Activated CD4-positive, CD25-positive, alpha-beta regulatory T cell treated with anti-CD3 and anti-CD28 coated beads, Interleukin-2, amount 50 U/mL, for 72 hours (primary cell): ENCODE results near the gene SIRT6.
"Not testable (repeated sequence)": the region's sequence is repeated elsewhere in the genome, so short reads cannot be mapped to it uniquely, and the experiment has no call there.

ENCODE experiments used
- DNase-seq: peaks from one replicate; pipeline ENCODE4 v3.0.0; 2021

Gene SIRT6

DNA sequence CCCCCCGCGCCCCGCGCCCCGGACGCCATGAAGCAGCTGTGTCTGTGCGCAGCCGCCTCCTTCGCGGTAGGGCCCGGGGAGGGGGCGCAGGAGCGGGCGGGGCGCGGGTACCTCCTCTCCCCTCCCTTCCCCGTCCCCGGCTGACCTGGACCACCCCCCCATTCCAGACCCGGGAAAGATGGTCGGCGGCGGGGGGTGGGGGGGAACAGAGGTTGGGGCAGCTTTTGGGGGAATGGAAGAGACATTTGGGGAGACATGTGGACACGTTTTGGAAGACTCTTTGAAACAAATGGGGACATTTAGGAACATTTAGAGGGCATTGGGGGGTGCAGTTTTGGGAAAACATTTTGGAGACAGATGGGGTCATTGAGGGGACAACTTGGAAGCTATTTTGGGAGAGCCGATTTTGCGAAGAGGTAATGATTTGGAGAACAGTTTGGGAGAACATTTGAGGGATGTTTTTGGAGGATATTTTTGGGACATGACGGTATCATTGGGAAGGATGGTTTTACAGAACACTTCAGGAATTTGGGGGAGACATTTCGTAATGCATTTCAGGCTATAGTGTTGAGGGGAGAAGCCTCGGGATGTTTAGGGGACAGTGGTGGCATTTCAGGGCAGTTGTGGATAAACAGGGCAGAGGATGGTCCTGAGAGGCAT, 16.2 kb upstream of the SIRT6 start:
- no peak for DNase-seq

DNA sequence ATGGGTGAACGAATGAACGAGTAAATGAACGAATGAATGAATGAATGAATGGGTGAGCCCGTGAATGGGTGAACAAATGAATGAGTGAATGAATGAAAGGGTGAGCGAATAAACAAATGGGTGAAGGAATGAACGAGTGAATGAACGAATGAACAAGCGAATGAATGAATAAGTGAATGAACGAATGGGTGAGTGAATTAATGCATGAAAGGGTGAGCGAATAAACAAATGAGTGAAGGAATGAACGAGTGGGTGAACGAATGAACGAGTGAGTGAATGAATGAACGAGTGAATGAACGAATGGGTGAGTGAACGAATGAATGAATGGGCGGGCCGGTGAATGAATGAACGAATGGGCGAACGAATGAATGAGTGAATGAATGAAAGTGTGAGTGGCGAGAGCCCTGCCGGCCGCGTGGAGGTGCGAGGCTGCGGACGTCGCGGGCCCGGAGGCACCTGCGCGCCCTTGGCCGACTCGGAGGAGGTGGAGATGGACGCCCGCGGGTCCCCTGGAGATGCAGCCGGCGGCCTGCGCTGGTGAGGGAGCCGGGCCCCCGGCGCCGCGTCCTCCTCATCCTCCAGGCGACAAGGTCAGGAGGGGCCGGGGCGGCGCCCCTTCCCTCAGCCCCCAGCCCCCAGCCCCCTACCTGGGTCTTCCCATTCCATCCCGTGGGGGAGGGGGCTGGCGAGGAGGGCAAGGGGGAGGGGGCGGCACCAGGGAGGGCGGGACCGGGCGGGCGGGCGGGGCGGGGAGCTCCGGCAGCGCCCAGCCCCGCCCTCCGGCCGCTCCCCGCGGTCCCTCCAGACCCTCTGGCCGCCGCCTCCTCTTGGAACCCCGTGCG, 15.5 kb upstream of the SIRT6 start:
- no peak for DNase-seq

- DNase-seq = no peak
These were observed 14.9 kb upstream of the SIRT6 start for GRCh38 chr19:4197228-4197624.

GRCh38 chr19:4196587-4197148, 14.3 kb upstream of the SIRT6 start:
- DNase-seq = no peak

DNA sequence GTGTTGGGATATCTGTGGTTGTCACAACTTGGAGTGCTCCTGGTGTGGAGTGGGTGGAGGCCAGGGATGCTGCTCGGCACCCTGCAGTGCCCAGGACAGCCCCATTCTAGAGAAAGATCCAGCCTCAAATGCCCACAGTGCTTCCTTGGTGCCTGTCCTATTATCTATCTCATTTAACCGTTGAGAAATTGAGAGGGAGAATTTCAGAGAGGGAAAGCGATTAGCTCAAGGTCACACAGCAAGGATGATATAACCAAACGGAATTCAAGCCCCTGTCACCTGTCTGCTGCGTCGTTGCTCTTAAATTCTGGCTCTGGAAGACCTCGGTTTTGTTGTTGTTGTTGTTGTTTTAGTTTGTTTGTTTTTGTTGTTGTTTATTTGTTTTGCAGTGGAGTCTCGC, 13.6 kb upstream of the SIRT6 start:
- no peak for DNase-seq

DNA sequence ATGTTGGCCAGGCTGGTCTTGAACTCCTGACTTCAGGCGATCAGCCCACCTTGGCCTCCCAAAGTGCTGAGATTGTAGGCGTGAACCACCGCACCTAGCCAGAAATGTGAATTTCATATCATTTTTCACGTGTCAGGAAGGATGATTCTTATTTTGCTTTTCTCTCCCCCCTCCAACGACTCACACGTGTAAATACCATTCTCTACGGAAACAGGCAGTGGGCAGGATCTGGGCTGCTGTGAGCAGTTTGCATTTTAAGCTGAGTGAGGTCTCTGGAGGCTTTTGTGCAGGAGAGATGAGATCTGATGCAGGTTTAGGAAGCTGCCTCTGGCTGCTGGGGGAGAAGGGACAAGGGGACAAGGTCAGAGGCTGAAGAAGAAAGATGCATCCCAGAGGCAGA, 12.0 kb upstream of the SIRT6 start:
- DNase-seq = no peak

- not testable (repeated sequence) for DNase-seq
These were observed 10.2 kb upstream of the SIRT6 start for GRCh38 chr19:4192537-4192936.

GRCh38 chr19:4189641-4190040, 7.3 kb upstream of the SIRT6 start:
- DNase-seq = no peak

DNA sequence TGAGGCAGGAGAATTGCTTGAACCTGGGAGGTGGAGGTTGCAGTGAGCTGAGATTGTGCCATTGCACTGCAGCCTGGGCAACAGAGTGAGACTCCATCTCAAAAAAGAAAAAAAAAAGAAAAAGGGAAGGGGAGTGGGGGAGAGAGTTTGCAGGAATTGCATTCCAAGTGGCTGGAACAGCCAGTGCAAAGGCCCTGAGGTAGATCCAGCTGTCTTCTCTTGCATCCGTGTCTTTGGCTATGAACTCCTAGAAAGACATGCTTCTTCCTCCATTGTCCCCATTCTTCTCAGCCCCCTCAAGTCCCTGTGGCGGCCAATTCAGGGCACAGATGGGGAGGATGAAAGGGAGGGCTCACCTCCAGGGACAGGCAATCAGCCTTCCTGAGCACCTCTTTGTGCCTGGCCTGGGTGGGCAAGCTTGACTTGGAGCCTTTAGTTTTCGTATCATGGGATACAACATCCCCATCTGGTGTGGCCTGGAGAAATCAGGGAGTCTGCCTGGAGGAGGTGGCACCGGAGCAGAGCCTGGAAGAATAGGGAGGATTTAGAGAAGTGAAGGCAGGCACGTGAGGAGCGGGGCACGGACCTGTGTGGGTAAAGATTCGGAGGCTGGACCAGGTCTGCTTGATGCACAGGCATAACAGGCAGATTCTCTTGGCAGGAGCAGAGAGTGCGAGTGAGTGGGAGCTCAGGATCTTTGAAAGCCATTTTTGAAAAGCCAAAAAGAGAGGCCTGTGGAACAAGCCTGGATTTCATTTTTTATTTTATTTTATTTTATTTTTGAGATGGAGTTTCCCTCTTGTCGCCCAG, 5.2 kb upstream of the SIRT6 start:
- DNase-seq = no peak

DNA sequence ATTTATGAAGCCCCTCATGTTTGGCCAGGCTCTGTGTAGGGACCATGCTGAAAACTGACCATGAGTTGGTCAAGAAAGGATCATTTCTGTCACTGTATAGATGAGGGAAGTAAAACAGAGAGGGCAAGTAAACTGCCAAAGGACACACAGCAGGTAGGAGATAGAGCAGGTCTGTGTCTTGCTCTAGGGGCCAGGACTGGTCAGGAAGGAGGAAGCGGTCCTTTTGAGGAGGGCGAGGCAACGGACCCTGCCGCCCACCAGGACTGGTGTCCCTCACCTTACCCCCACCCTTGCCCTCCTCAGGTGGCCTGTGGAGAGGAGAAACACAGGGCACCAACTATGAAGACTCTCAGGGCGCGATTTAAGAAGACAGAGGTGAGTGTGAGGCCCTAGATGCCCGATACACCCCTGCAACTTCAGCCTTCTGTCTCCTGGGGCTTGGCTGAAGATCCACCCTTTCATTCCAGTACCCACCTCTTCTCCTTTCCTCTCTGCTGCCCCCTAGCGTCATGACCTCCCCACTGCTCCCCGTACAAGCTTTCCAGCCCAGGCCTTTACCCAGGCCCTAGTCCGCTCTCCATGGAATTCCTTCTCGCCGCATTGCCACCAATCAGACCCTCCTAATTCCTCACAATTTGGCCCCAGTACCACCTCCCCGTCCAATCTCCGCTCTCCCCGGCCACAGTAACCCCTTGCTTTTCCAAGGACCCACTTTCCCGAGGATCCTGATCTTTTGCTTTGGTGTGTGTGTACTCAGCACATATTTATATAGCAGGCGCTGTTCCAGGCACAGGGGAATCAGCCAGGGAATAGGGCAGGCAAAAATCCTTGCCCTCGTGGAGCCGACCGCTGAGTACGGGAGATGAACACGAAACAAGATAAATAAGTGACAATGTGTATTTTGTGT, 4.0 kb upstream of the SIRT6 start:
- DNase-seq = peak; percentile 84

GRCh38 chr19:4185413-4186086, 3.2 kb upstream of the SIRT6 start:
- DNase-seq = no peak

- no peak for DNase-seq
These were observed 2.5 kb upstream of the SIRT6 start for GRCh38 chr19:4184718-4185352.

GRCh38 chr19:4183967-4184717, 1.8 kb upstream of the SIRT6 start:
- no peak for DNase-seq

GRCh38 chr19:4181053-4181508, 1.3 kb downstream of the SIRT6 start:
- no peak for DNase-seq

GRCh38 chr19:4178990-4179389, 3.4 kb downstream of the SIRT6 start:
- no peak for DNase-seq

DNA sequence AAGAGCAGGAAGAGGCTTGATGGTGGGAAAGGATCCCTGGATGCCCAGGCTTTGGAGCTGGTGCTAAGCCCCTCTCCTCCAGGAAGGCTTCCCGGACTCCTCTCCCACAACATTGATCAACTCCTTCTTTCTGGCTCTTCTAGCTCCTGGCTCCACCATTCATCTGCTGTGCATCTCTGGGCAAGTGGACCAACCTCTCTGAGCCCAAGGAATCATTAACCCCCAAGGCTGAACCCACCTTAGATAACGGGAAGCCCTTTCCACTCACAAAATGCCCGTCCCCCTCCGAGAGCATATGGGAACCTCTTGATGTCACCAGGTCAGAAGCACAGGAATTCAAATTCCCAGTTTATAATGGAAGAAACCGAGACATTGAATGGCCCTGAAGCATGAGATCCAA, 5.2 kb downstream of the SIRT6 start:
- no peak for DNase-seq

GRCh38 chr19:4175669-4175931, 6.8 kb downstream of the SIRT6 start:
- DNase-seq = no peak

- DNase-seq = no peak
These were observed 7.3 kb downstream of the SIRT6 start for GRCh38 chr19:4174895-4175668.

GRCh38 chr19:4174213-4174894, 8.0 kb downstream of the SIRT6 start:
- no peak for DNase-seq
